ENCODE measurements around the gene RPS6KA2. TPM values are rescaled to one million over a fixed set of nuclear protein-coding genes. Genes with fewer than 3 reads are reported as not detected.

Gene RPS6KA2
- total RNA-seq, 2 experiments from 2014 or later, result 3.8 to 4.2 TPM

- no peak overlapping the region for H3K4me3 Mint-ChIP-seq
- no peak overlapping the region for H3K27ac Mint-ChIP-seq
Measured at GRCh38 chr6:166601956-166602355, 25.1 kb downstream of the RPS6KA2 start.

GRCh38 chr6:166600931-166601330 lies 26.1 kb downstream of the RPS6KA2 start:
- Mint-ChIP-seq H3K27ac (no peak overlapping the region), H3K36me3 (peaks cover 3% of the 10 kb centered on the region), H3K4me3 (no peak overlapping the region), H3K9me3 (no peaks in the 10 kb centered on the region), H3K4me1 (no peaks in the 10 kb centered on the region), H3K27me3 (no peaks in the 10 kb centered on the region)
- no peak for DNase-seq

More at GRCh38 chr6:166601956-166602355, 25.1 kb downstream of the RPS6KA2 start:
- H3K9me3 Mint-ChIP-seq, result no peaks in the 10 kb centered on the region
- no peak for DNase-seq
- peaks cover 3% of the 10 kb centered on the region for H3K36me3 Mint-ChIP-seq
- H3K4me1 Mint-ChIP-seq, result no peaks in the 10 kb centered on the region
- no peaks in the 10 kb centered on the region for H3K27me3 Mint-ChIP-seq

DNA sequence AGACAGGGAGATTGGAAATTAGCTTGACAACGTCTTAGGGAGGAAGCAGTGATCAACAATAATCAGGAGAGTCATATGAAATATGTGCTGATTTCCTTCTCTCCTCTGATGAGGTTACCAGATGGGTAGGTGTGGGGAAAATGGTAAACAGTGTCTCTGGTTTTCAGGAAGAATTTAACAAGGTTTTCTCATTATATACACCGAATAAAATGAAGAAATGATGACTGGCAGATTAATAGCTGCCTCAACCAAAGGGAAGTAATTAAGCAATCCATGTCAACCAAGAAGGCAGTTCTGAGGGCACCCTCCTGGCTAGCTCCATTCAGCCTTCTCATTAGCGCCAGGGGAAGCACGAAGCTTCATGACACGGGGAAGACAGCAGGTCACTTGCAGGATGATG lies 27.8 kb downstream of the RPS6KA2 start:
- Mint-ChIP-seq H3K9me3 (no peaks in the 10 kb centered on the region), H3K27me3 (no peaks in the 10 kb centered on the region), H3K4me3 (no peak overlapping the region), H3K4me1 (no peaks in the 10 kb centered on the region), H3K36me3 (peaks cover 3% of the 10 kb centered on the region), H3K27ac (no peak overlapping the region)
- no peak for DNase-seq

DNA sequence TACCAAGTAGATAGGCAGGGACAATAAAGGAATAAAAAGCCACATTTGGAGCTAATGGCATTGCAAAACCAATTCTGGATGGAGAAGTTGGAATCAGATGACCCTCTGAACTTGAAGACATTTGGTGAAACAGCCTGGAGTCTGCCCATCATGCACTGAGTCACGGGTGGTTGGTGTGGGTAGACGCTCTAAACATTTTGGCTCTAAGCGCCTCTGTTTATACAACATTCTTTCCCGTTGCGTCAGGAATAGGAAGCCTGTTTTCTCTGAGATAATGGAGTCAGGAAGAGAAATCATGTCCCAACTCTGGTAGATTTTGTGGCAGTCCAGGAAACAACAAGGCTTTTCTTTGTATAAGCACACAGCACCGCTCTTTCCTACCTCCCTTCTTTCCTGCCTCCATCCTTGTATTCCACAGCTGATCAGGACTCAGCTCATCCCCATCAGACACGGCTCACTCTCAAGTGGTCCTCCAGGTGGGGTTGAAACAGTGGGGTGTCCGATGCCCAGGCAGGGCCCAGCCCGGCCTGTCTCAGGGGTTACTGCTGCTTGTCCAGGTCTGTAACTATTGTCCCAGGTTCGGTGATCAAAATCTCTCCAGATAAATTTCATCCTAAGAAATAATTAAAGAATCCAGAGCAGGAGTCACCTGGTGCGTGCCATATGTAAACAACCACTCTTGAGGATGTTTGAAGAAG lies 28.5 kb downstream of the RPS6KA2 start:
- peaks cover 3% of the 10 kb centered on the region for H3K36me3 Mint-ChIP-seq
- no peaks in the 10 kb centered on the region for H3K27me3 Mint-ChIP-seq
- no peaks in the 10 kb centered on the region for H3K4me1 Mint-ChIP-seq
- no peak for DNase-seq
- H3K27ac Mint-ChIP-seq, result no peak overlapping the region
- H3K4me3 Mint-ChIP-seq, result no peak overlapping the region
- H3K9me3 Mint-ChIP-seq, result no peaks in the 10 kb centered on the region

DNA sequence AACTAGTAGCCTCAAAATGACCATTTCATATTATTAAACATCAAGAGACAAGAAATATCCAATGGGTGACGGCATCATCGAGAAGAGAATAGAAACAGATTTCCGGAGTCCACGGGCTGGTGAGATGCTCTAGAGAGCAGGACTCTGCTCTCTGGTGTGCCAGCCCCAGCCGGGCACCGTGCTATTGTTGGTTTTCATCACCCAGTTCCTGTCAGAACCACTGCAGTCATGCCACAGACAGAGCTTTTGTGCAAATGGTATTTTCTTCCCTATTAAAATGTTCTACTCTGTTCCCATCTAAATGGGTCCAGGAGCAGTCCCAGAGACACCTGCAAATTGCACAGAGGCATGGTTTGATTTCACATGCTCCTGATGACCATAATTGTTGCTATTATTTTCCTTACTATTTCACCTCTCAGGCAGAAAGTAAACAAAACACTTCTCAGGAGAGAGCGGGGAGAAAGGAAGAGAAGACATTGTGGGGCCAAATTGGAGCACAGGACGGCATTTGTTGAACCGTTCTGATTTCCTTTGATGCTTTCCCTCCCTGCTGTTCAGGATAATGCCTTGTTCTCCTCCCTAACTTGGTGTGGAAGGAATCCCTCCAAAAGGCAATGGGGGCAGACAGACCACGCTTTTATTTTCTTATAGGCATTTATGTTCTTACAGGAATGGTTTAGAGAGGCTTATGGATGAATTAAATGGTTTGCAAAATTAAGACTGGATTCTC lies 29.2 kb downstream of the RPS6KA2 start:
- H3K4me3 Mint-ChIP-seq, result no peak overlapping the region
- no peak for DNase-seq
- peaks cover 3% of the 10 kb centered on the region for H3K36me3 Mint-ChIP-seq
- H3K27me3 Mint-ChIP-seq, result no peaks in the 10 kb centered on the region
- no peak overlapping the region for H3K27ac Mint-ChIP-seq
- H3K4me1 Mint-ChIP-seq, result no peaks in the 10 kb centered on the region
- H3K9me3 Mint-ChIP-seq, result no peaks in the 10 kb centered on the region

DNA sequence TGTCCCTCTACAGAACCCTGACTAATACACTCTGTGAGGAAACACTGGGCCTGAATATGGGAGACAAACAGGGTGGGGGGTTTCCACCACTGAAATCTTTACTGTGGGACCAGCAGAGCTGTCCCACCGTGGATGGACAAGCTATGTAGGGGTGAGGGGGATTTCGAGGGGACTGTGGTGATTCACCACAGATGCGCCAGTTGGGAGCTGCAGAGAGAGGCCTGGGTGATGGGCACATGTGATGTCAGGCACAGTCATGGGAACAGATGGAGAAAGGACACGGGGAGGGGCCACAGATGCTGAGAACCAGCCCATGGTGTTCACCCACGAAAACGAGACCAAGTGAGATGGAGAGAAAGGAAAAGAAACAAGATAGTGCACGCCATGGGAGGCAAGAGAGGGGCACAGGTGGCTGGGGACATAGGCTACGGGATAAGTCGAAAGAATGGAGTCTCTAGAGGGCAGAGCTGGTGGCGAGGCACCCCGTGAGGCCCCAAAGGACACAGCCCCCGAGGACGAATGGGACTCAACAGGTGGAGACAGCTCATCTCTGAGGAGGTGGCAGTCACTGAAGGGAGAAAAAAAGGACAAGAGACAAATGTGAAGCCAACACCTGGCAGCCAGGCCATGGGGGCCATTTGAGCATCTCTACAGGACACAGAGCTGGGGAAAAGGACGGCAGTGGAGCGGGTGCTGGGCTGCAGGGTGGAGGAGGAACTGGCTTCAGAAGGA lies 30.1 kb downstream of the RPS6KA2 start:
- Mint-ChIP-seq H3K9me3 (no peaks in the 10 kb centered on the region), H3K4me1 (no peaks in the 10 kb centered on the region), H3K36me3 (no peaks in the 10 kb centered on the region), H3K4me3 (no peak overlapping the region), H3K27me3 (no peaks in the 10 kb centered on the region), H3K27ac (no peak overlapping the region)
- no peak for DNase-seq

DNA sequence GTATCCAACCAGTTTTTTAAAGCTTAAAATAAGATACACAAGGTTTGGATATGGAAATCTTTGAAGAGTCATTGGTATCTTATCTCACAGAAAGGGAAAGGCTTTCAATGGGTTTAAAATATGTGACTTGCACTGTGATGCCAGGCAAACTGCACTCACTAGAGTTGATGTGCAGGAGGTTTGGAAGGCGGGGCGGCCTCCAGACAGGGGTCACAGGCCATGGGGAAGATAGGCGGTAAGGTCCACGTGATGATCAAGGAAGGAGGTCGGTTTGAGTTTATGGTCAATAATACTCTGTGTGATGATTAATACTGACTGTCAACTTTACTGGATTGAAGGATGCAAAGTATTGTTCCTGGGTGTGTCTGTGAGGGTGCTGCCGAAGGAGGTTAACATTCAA lies 31.1 kb downstream of the RPS6KA2 start:
- Mint-ChIP-seq H3K4me3 (no peak overlapping the region), H3K9me3 (no peaks in the 10 kb centered on the region), H3K27ac (no peak overlapping the region), H3K27me3 (no peaks in the 10 kb centered on the region), H3K36me3 (no peaks in the 10 kb centered on the region), H3K4me1 (no peaks in the 10 kb centered on the region)
- no peak for DNase-seq

- Mint-ChIP-seq H3K4me3 (no peak overlapping the region), H3K27me3 (no peaks in the 10 kb centered on the region), H3K36me3 (no peaks in the 10 kb centered on the region), H3K9me3 (no peaks in the 10 kb centered on the region), H3K27ac (no peak overlapping the region), H3K4me1 (no peaks in the 10 kb centered on the region)
- no peak for DNase-seq
Measured at GRCh38 chr6:166595061-166595780, 31.8 kb downstream of the RPS6KA2 start.

DNA sequence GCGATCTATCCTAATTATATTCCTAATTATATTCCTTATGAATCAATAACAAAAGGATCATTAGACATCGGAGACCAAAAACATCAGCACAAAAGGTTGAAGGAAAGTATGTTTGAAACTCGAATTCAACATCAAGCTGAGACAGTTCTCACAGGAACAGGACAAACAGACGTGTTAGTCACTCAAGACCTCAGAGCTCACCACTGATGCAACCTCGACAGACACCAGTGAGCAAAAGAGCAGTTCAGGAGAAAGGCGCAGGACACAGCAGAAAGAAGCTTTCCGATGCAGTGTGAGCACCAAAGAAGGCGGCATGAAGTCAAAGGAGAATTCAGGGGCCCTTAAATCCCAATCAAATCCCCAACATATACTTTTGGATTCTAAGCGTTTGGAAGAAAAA lies 34.2 kb downstream of the RPS6KA2 start:
- H3K4me1 Mint-ChIP-seq, result peaks cover 15% of the 10 kb centered on the region
- H3K36me3 Mint-ChIP-seq, result no peaks in the 10 kb centered on the region
- H3K27me3 Mint-ChIP-seq, result no peaks in the 10 kb centered on the region
- no peaks in the 10 kb centered on the region for H3K9me3 Mint-ChIP-seq
- DNase-seq, result no peak
- H3K27ac Mint-ChIP-seq, result no peak overlapping the region
- no peak overlapping the region for H3K4me3 Mint-ChIP-seq

DNA sequence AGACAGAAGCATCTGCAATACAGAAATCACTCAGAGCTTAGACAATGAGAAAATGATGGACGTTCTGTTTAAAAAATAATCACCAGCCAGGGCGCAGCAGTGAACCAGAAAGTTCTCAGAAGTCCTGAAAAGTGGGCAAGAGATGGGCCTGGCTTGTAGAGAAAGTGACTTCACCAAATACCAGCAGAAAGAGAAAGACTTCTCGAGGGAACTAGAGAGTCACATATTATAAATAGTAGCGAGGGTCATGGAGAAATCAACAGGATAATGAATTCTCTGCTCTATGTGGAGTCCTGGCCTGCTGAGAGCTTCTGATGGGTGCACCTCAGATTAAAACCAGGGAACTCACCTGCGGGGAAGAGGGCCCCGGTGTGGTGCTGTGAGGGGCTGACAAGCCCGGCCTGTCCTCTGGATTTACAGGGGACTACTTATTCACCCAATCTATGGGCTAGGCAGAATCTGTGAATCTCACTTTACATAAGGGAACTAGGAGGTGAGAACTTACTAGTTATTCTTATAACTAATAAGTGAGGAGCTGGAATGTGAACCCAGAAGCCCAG lies 35.0 kb downstream of the RPS6KA2 start:
- Mint-ChIP-seq H3K36me3 (no peaks in the 10 kb centered on the region), H3K9me3 (no peaks in the 10 kb centered on the region), H3K4me1 (peaks cover 19% of the 10 kb centered on the region), H3K27me3 (no peaks in the 10 kb centered on the region), H3K4me3 (no peak overlapping the region), H3K27ac (no peak overlapping the region)
- DNase-seq, result no peak

DNA sequence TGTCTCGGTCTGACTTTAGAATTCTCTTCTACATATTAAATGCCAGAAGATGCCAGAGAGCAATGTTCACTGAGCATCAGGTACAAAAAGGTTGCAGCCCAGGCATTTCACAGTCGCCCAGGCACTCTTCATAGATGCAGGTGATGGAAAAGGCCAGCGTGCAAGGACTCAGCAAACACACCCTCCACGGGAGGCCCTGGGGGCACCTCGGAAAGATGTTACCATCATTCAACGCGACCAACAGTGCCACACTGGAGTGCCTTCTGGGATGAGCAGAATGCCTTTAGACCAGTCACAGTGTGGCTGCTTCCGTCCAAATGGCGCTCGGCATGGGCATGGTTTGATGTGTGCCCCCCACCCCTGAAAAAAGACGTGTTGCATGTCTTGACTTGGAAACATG lies 36.0 kb downstream of the RPS6KA2 start:
- Mint-ChIP-seq H3K4me3 (no peak overlapping the region), H3K36me3 (no peaks in the 10 kb centered on the region), H3K9me3 (no peaks in the 10 kb centered on the region), H3K27ac (no peak overlapping the region), H3K27me3 (no peaks in the 10 kb centered on the region), H3K4me1 (peaks cover 22% of the 10 kb centered on the region)
- no peak for DNase-seq

DNA sequence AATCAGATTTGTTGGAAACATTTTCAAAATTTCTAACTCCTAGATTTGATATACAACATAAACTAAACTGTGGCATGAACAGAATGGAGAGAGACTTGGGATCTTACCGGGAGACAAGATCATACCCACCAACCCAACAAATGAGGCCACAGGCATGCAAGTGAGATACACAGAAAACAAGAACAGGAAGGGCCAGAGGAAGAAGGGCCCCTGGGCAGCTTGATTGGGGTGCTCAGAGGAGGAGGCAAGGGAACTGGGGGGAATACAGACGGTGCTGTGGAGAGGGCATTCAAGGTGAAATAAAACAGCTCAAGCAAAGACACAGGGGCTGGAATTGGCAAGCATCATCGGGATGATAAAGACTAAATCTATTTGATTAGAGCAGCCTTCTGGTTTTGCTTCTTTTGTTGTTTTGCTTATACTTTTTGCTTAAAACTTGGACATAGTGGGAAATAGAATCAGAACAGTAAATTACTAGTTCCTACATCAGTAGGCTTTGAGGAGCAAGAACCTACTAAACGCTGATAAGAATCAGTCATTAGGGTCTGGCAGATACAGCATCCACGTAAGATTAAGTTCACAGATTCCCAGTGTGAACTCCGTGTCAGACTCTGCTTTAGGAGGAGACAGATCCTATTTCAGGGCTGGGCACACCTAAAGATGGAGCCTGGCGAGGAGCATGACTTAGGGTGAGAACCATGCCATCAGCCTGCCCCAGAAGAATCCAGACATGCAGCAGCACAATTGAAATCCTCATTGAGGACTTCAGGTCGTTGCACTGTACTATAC lies 37.1 kb downstream of the RPS6KA2 start:
- Mint-ChIP-seq H3K27me3 (no peaks in the 10 kb centered on the region), H3K4me3 (no peak overlapping the region), H3K27ac (no peak overlapping the region), H3K36me3 (no peaks in the 10 kb centered on the region), H3K9me3 (no peaks in the 10 kb centered on the region), H3K4me1 (peaks cover 22% of the 10 kb centered on the region)
- DNase-seq, result no peak

DNA sequence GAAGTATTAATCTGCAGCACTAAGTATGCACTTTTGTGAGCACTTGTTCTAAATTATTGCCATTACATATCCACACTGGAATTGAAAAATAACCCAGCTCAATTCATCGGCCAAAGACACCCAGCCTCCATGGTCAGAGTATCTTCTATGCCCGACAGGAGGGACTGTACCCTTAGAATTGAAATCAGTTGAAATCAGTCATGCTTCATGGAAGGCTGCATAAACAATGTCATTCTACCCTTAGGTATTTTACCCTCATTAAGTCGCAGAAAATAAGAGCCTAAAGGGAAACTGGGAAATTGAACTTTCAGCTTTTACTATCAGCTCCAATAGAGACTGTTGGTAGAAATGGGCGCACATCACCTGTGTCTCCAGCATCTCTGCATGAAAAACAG lies 37.7 kb downstream of the RPS6KA2 start:
- Mint-ChIP-seq H3K36me3 (no peaks in the 10 kb centered on the region), H3K27ac (no peak overlapping the region), H3K4me1 (peaks cover 22% of the 10 kb centered on the region), H3K9me3 (no peaks in the 10 kb centered on the region), H3K4me3 (no peak overlapping the region), H3K27me3 (no peaks in the 10 kb centered on the region)
- no peak for DNase-seq

DNA sequence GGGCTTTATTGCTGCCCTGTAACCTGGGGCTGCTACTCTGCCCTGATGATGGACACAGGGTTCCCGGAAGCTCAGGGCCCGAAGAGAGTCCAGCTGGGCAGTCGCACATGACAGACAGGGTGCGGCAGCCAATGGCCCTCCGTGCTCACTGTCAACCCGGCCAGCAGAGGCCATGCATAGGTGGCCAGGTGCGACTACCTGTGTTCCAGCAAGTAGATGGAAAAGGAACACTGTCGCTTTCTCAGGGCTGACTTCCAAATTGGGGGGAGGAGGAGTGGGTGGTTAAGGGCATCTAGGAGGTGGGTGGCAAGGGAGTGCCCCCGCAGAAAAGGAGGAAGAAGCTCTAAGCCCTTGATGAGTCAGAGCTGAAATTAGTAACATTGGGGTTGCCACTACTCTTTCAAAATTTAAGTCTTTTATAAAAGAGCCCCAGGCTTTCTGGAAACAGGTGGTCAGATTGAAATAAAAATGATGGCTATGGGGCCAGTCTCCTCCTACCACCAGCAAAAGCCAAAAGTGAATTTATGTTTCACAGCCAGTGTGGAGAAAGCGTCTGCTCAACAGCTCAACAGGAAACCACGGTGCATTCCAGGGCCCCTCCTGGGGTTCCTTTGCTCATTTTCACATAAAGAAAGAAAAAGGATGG lies 38.2 kb downstream of the RPS6KA2 start:
- H3K27ac Mint-ChIP-seq, result no peak overlapping the region
- no peak for DNase-seq
- no peak overlapping the region for H3K4me3 Mint-ChIP-seq
- H3K9me3 Mint-ChIP-seq, result no peaks in the 10 kb centered on the region
- peaks cover 22% of the 10 kb centered on the region for H3K4me1 Mint-ChIP-seq
- no peaks in the 10 kb centered on the region for H3K27me3 Mint-ChIP-seq
- H3K36me3 Mint-ChIP-seq, result no peaks in the 10 kb centered on the region

Measured in activated naive CD8-positive, alpha-beta T cell treated with anti-CD3 and anti-CD28 coated beads for 36 hours (primary cell).